ENCODE data around the gene ARFGAP2. TPM values are rescaled to one million over a fixed set of nuclear protein-coding genes. Genes with fewer than 3 reads are reported as not detected.

The ARFGAP2 gene
- polyA plus RNA-seq, 1 of the 3 experiments (the other 2 are of a cell fraction) = 52.5 TPM

- Histone ChIP-seq H3K9me2 (no peaks in the 10 kb centered on the region), H3K79me2 (ENCODE audit: insufficient read depth) (no peaks in the 10 kb centered on the region), H3K9ac (no peak overlapping the region), H2AFZ (ENCODE audit: low read depth) (no peak overlapping the region), H3K9me3 (no peaks in the 10 kb centered on the region), H4K20me1 (ENCODE audit: insufficient read depth) (no peaks in the 10 kb centered on the region), H3K27ac (ENCODE audit: low read depth in 2 of 2, low read length in 1 of 2) (no peak overlapping the region), H3K4me3 (ENCODE audit: low read depth in 2 of 2, low read length in 1 of 2) (no peak overlapping the region), H3K27me3 (ENCODE audit: insufficient read depth) (no peaks in the 10 kb centered on the region), H3K4me2 (no peak overlapping the region), H3K36me3 (replicated peaks in 1 of 2; ENCODE audit: control insufficient read depth in 1 of 2, insufficient read depth in 2 of 2, low read length in 1 of 2) (peaks cover 0 to 6% of the 10 kb centered on the region in 2 experiments), H3K4me1 (ENCODE audit: control insufficient read depth in 1 of 2, insufficient read depth in 2 of 2, low read depth in 1 of 2, low read length in 1 of 2) (peaks cover 5 to 26% of the 10 kb centered on the region in 2 experiments; a peak in 2 of 4 replicates), H3F3A (replicated peaks; ENCODE audit: insufficient read depth) (peaks cover 11% of the 10 kb centered on the region)
- ChIA-PET POLR2A (no interaction called here), CTCF (interaction anchor here (0.9 to 1.6 kb wide), 5 partner anchors 13 to 228 kb away, joined by 3 to 8 read pairs (median 4); partner anchors contain the start of gene CSTPP1)
- TF ChIP-seq TEAD4 (IDR thresholded peaks at IDR 0.05; ENCODE audit: borderline replicate concordance, insufficient read depth) = no peak
- over 99% methylated on average over 7 of the region's 7 CpGs for WGBS (ENCODE audit: low lambda C conversion rate)
- DNase-seq = no peak
Measured at GRCh38 chr11:47147681-47148080, 29.0 kb downstream of the ARFGAP2 start.

- CTCF ChIA-PET = interaction anchor here (0.9 to 1.9 kb wide), 8 partner anchors 14 to 256 kb away, joined by 3 to 8 read pairs (median 4); partner anchors contain the start of gene CSTPP1
- Histone ChIP-seq H3K36me3 (replicated peaks in 1 of 2; ENCODE audit: control insufficient read depth in 1 of 2, insufficient read depth in 2 of 2, low read length in 1 of 2) (peaks cover 0 to 6% of the 10 kb centered on the region in 2 experiments), H3K9me2 (no peaks in the 10 kb centered on the region), H3K4me1 (ENCODE audit: control insufficient read depth in 1 of 2, insufficient read depth in 2 of 2, low read depth in 1 of 2, low read length in 1 of 2) (peaks cover 2 to 29% of the 10 kb centered on the region in 2 experiments; a peak in 1 of 4 replicates), H3K9me3 (no peaks in the 10 kb centered on the region), H3K4me3 (ENCODE audit: low read depth in 2 of 2, low read length in 1 of 2) (no peak overlapping the region), H3K79me2 (ENCODE audit: insufficient read depth) (no peaks in the 10 kb centered on the region), H3K4me2 (no peak overlapping the region), H3K27me3 (ENCODE audit: insufficient read depth) (no peaks in the 10 kb centered on the region), H4K20me1 (ENCODE audit: insufficient read depth) (no peaks in the 10 kb centered on the region), H3K9ac (no peak overlapping the region), H3F3A (replicated peaks; ENCODE audit: insufficient read depth) (peaks cover 11% of the 10 kb centered on the region), H2AFZ (ENCODE audit: low read depth) (no peak overlapping the region), H3K27ac (ENCODE audit: low read depth in 2 of 2, low read length in 1 of 2) (no peak overlapping the region)
- TF ChIP-seq TAF1 (IDR thresholded peaks at IDR 0.05; ENCODE audit: borderline replicate concordance, low read depth, low read length) (no peak), CHD2 (IDR thresholded peaks at IDR 0.05; ENCODE audit: low read length, partially characterized antibody) (no peak), FOXJ3 (CRISPR knock-in tag; IDR thresholded peaks at IDR 0.05) (no peak), TEAD4 (IDR thresholded peaks at IDR 0.05; ENCODE audit: borderline replicate concordance, insufficient read depth) (no peak), RFX5 (IDR thresholded peaks at IDR 0.05; ENCODE audit: low read length) (no peak), RXRA (IDR thresholded peaks at IDR 0.05; ENCODE audit: borderline replicate concordance, low read depth) (no peak), YY1 (IDR thresholded peaks at IDR 0.05; ENCODE audit: low read depth) (no peak), MEF2A (IDR thresholded peaks at IDR 0.05; ENCODE audit: borderline replicate concordance, low read depth) (no peak), USF1 (IDR thresholded peaks at IDR 0.05; ENCODE audit: borderline replicate concordance, low read depth) (no peak), RAD21 (IDR thresholded peaks at IDR 0.05; ENCODE audit: low read length) (no peak), RCOR1 (IDR thresholded peaks at IDR 0.05; ENCODE audit: low read length) (no peak), SMC3 (IDR thresholded peaks at IDR 0.05; ENCODE audit: low read depth, low read length) (no peak), EP300 (IDR thresholded peaks at IDR 0.05; ENCODE audit: borderline replicate concordance in 1 of 2, low read depth in 1 of 2, low read length in 1 of 2) (no peak), MXI1 (IDR thresholded peaks at IDR 0.05; ENCODE audit: low read depth, low read length) (no peak)
- TF ChIP-seq, protein P1, sequence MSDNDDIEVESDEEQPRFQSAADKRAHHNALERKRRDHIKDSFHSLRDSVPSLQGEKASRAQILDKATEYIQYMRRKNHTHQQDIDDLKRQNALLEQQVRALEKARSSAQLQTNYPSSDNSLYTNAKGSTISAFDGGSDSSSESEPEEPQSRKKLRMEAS (IDR thresholded peaks at IDR 0.05; ENCODE audit: low read depth) = no peak
- TF ChIP-seq, protein P2, sequence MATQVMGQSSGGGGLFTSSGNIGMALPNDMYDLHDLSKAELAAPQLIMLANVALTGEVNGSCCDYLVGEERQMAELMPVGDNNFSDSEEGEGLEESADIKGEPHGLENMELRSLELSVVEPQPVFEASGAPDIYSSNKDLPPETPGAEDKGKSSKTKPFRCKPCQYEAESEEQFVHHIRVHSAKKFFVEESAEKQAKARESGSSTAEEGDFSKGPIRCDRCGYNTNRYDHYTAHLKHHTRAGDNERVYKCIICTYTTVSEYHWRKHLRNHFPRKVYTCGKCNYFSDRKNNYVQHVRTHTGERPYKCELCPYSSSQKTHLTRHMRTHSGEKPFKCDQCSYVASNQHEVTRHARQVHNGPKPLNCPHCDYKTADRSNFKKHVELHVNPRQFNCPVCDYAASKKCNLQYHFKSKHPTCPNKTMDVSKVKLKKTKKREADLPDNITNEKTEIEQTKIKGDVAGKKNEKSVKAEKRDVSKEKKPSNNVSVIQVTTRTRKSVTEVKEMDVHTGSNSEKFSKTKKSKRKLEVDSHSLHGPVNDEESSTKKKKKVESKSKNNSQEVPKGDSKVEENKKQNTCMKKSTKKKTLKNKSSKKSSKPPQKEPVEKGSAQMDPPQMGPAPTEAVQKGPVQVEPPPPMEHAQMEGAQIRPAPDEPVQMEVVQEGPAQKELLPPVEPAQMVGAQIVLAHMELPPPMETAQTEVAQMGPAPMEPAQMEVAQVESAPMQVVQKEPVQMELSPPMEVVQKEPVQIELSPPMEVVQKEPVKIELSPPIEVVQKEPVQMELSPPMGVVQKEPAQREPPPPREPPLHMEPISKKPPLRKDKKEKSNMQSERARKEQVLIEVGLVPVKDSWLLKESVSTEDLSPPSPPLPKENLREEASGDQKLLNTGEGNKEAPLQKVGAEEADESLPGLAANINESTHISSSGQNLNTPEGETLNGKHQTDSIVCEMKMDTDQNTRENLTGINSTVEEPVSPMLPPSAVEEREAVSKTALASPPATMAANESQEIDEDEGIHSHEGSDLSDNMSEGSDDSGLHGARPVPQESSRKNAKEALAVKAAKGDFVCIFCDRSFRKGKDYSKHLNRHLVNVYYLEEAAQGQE (IDR thresholded peaks at IDR 0.05; ENCODE audit: low read depth, low read length) = no peak
- TF ChIP-seq, protein P3, sequence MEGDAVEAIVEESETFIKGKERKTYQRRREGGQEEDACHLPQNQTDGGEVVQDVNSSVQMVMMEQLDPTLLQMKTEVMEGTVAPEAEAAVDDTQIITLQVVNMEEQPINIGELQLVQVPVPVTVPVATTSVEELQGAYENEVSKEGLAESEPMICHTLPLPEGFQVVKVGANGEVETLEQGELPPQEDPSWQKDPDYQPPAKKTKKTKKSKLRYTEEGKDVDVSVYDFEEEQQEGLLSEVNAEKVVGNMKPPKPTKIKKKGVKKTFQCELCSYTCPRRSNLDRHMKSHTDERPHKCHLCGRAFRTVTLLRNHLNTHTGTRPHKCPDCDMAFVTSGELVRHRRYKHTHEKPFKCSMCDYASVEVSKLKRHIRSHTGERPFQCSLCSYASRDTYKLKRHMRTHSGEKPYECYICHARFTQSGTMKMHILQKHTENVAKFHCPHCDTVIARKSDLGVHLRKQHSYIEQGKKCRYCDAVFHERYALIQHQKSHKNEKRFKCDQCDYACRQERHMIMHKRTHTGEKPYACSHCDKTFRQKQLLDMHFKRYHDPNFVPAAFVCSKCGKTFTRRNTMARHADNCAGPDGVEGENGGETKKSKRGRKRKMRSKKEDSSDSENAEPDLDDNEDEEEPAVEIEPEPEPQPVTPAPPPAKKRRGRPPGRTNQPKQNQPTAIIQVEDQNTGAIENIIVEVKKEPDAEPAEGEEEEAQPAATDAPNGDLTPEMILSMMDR (IDR thresholded peaks at IDR 0.05) = no peak
- POLR2A ChIA-PET = no interaction called here
- DNase-seq = no peak
- 86% methylated on average over 2 of the region's 2 CpGs for whole genome bisulfite sequencing (ENCODE audit: low lambda C conversion rate)
Measured at GRCh38 chr11:47147250-47147649, 29.4 kb downstream of the ARFGAP2 start.

Data from SK-N-SH (cell line).